SU-DHL-6 (cell line): ENCODE measurements around the gene SLC9A1.

ENCODE experiments used
- CTCF ChIP-seq: fragments of 200-600 bp; sonication (generic); IDR thresholded peaks from one replicate; pipeline ENCODE4 v1.5.1; 2017; ENCODE audit warnings: antibody characterized with exemption, mild to moderate bottlenecking, low read length, moderate library complexity; ENCODE audit not compliant: insufficient read depth, poor library complexity, severe bottlenecking
- EZH2phosphoT487 ChIP-seq: fragments of 200-600 bp; sonication (generic), shearing (Covaris generic); conservative IDR thresholded peaks from 2 replicates; pipeline ENCODE4 v1.6.1; 2018; ENCODE audit warnings: mild to moderate bottlenecking, antibody characterized with exemption, low read length, moderate library complexity, mixed read lengths

- TF ChIP-seq EZH2phosphoT487 = no peak
- no peak for TF ChIP-seq CTCF
Observed at GRCh38 chr1:27122652-27123051, 32.3 kb downstream of the SLC9A1 start.
